Thoracic aorta (tissue), 2 donors: ENCODE results near the gene PGRMC2. TPM values are rescaled to one million over a fixed set of nuclear protein-coding genes. Genes with fewer than 3 reads are reported as not detected.

ENCODE experiments used
- ATAC-seq: fragments of 150-250 bp; one replicate; pipeline ENCODE4 v1.8.0; 2017; ENCODE audit warnings: low read depth; ENCODE audit not compliant: insufficient number of reproducible peaks, low FRiP score
- DNase-seq: peaks from one replicate; pipeline ENCODE4 v3.0.0-alpha.2; 2020; ENCODE audit warnings: low spot score
- H3K27ac ChIP-seq, 2 donors: fragments of 200-600 bp; sonication (generic); 1 replicate in 1 of 2; 2 replicates in 1 of 2; pipeline ENCODE4 v1.5.1; 2016; ENCODE audit warnings: mild to moderate bottlenecking in 2 of 2, moderate library complexity in 2 of 2
- H3K27me3 ChIP-seq: fragments of 200-600 bp; sonication (generic); replicated peaks from 2 replicates; pipeline ENCODE4 v1.6.0; 2016; ENCODE audit warnings: mild to moderate bottlenecking; ENCODE audit not compliant: insufficient read depth
- H3K36me3 ChIP-seq: fragments of 200-600 bp; sonication (generic); one replicate; pipeline ENCODE4 v1.5.1; 2016
- H3K4me1 ChIP-seq, 2 donors: fragments of 200-600 bp; sonication (generic); 1 replicate in 1 of 2; 2 replicates in 1 of 2; pipeline versions ENCODE4 v1.5.1 to v1.6.0; 2016; ENCODE audit warnings: low read depth in 2 of 2, mild to moderate bottlenecking in 1 of 2; ENCODE audit not compliant: control insufficient read depth in 1 of 2
- H3K4me3 ChIP-seq: fragments of 200-600 bp; sonication (generic); 2 replicates; pipeline ENCODE4 v1.5.1; 2016; ENCODE audit warnings: mild to moderate bottlenecking
- H3K9me3 ChIP-seq: fragments of 200-600 bp; sonication (generic); 2 replicates; pipeline ENCODE4 v1.5.1; 2016
- CTCF ChIP-seq: fragments of 200-600 bp; sonication (generic); IDR thresholded peaks from one replicate; pipeline ENCODE4 v1.5.1; 2019; ENCODE audit warnings: antibody characterized with exemption
- total RNA-seq, 2 donors: library from RNA; depleted of rRNA; stranded (reverse); fragments of >200 nt; gene quantifications; one replicate each; pipeline versions ENCODE4 v1.1.0 to v1.2.3, GENCODE V29; 2016

Gene PGRMC2
- total RNA-seq, 2 donors from 2014 or later = 26.9 to 70.1 TPM

GRCh38 chr4:128225148-128225547 is 62.5 kb downstream of the PGRMC2 start:
- H3K27ac ChIP-seq = no peak overlapping the region
- ATAC-seq = no peak
- H3K4me3 ChIP-seq = no peak overlapping the region
- peaks cover 19 to 20% of the 10 kb centered on the region in 2 donors for H3K4me1 ChIP-seq
- H3K27me3 ChIP-seq = no peaks in the 10 kb centered on the region
- no peaks in the 10 kb centered on the region for H3K9me3 ChIP-seq
- no peak for DNase-seq
- no peaks in the 10 kb centered on the region for H3K36me3 ChIP-seq
- no peak for TF ChIP-seq CTCF

- ATAC-seq (no peak), DNase-seq (no peak)
- no peak for TF ChIP-seq CTCF
- Histone ChIP-seq H3K9me3 (no peaks in the 10 kb centered on the region), H3K27me3 (no peaks in the 10 kb centered on the region), H3K4me1 (peaks cover 13% of the 10 kb centered on the region in 2 donors), H3K27ac (no peak overlapping the region), H3K36me3 (no peaks in the 10 kb centered on the region), H3K4me3 (no peak overlapping the region)
Measured at GRCh38 chr4:128221586-128221985, 66.0 kb downstream of the PGRMC2 start.

- DNase-seq = no peak
- Histone ChIP-seq H3K4me3 (no peak overlapping the region), H3K36me3 (no peaks in the 10 kb centered on the region), H3K4me1 (peaks cover 13% of the 10 kb centered on the region in 2 donors), H3K27ac (peak overlapping the region; percentile 45 to 50), H3K9me3 (no peaks in the 10 kb centered on the region), H3K27me3 (no peaks in the 10 kb centered on the region)
- peak; percentile 19 for TF ChIP-seq CTCF
- ATAC-seq = peak; percentile 76
Measured at GRCh38 chr4:128220286-128221235, 67.1 kb downstream of the PGRMC2 start.

Other genes with a start within 250 kb of the PGRMC2 start
- gene LARP1B, start 226.5 kb downstream of the PGRMC2 start, total RNA-seq = 10 to 100 TPM; 24.9 to 42.5 TPM